HL-60 (cell line): ENCODE data around the gene CEBPE.
A peak's percentile ranks its signal among the peaks of the same experiment; 100 is the strongest.

Source experiments
- DNase-seq, 2 experiments: peaks; one replicate each; pipeline ENCODE4 v3.0.0-alpha.2; 2010 to 2020; ENCODE audit warnings: low read depth in 1 of 2, low spot score in 1 of 2
- H3K27ac ChIP-seq: fragments of 250-450 bp; sonication (Bioruptor Pico); replicated peaks from 2 replicates; pipeline ENCODE4 v1.5.1; 2020; ENCODE audit warnings: mild to moderate bottlenecking, moderate library complexity
- H3K27me3 ChIP-seq: fragments of 250-450 bp; sonication (Bioruptor Pico); 2 replicates; pipeline ENCODE4 v1.5.1; 2021; ENCODE audit warnings: mild to moderate bottlenecking, moderate library complexity; ENCODE audit not compliant: insufficient read depth, poor library complexity, severe bottlenecking
- H3K4me3 ChIP-seq: replicated peaks from 2 replicates; pipeline ENCODE4 v1.5.1; 2011; ENCODE audit warnings: mild to moderate bottlenecking, control low read depth, low read length; ENCODE audit not compliant: insufficient read depth
- CTCF ChIP-seq: IDR thresholded peaks from one replicate; pipeline ENCODE4 v1.5.1; 2011; ENCODE audit warnings: low read length, control low read depth, inconsistent platforms; ENCODE audit not compliant: insufficient read depth
- GABPA ChIP-seq: IDR thresholded peaks from 2 replicates; pipeline ENCODE4 v1.6.1; 2012; ENCODE audit warnings: low read depth
- POLR2AphosphoS5 ChIP-seq: IDR thresholded peaks from 2 replicates; pipeline ENCODE4 v1.6.1; 2012; ENCODE audit warnings: low read depth
- REST ChIP-seq: IDR thresholded peaks from 2 replicates; pipeline ENCODE4 v1.6.1; 2012; ENCODE audit warnings: low read depth; ENCODE audit not compliant: insufficient replicate concordance
- SPI1 ChIP-seq: IDR thresholded peaks from 2 replicates; pipeline ENCODE4 v1.6.1; 2012; ENCODE audit warnings: low read depth, mild to moderate bottlenecking, borderline replicate concordance

Gene CEBPE

GRCh38 chr14:23077962-23078361 is 41.1 kb downstream of the CEBPE start:
- no peaks in the 10 kb centered on the region for H3K27me3 ChIP-seq
- H3K27ac ChIP-seq: peak overlapping the region; percentile 41
- no peak overlapping the region for H3K4me3 ChIP-seq
- TF ChIP-seq GABPA (no peak), REST (no peak), SPI1 (no peak)
- no peak for DNase-seq

- peak in 1 of 2 experiments; percentile 36 for DNase-seq
Observed at GRCh38 chr14:23076785-23077408, 42.2 kb downstream of the CEBPE start.

GRCh38 chr14:23074906-23075305 is 44.1 kb downstream of the CEBPE start:
- no peaks in the 10 kb centered on the region for H3K27me3 ChIP-seq
- no peak overlapping the region for H3K4me3 ChIP-seq
- DNase-seq: no peak
- TF ChIP-seq GABPA (no peak), POLR2AphosphoS5 (no peak), CTCF (no peak), SPI1 (no peak), REST (no peak)
- H3K27ac ChIP-seq: no peak overlapping the region

More at GRCh38 chr14:23076785-23077408, 42.2 kb downstream of the CEBPE start:
- peak; percentile 35 for TF ChIP-seq CTCF
- no peak for TF ChIP-seq POLR2AphosphoS5
- no peak overlapping the region for H3K4me3 ChIP-seq
- no peaks in the 10 kb centered on the region for H3K27me3 ChIP-seq
- no peak overlapping the region; the same call in 1 of the 2 replicates for H3K27ac ChIP-seq

GRCh38 chr14:23071921-23072539 is 47.0 kb downstream of the CEBPE start:
- Histone ChIP-seq H3K27me3 (no peaks in the 10 kb centered on the region), H3K4me3 (peak overlapping the region; percentile 78), H3K27ac (peak overlapping the region; percentile 73)
- no peak for TF ChIP-seq REST
- TF ChIP-seq POLR2AphosphoS5: no peak
- no peak for TF ChIP-seq GABPA
- TF ChIP-seq CTCF: no peak
- no peak for TF ChIP-seq SPI1
- DNase-seq: no peak
